Fibroblast of mammary gland (primary cell): Measurements from ENCODE around the gene SMO.

Experiments
- DNase-seq: peaks from one replicate; pipeline ENCODE4 v3.0.0-alpha.2; 2010; ENCODE audit warnings: low read depth
- H3K4me3 ChIP-seq: 2 replicates; pipeline ENCODE4 v1.5.1; 2011; ENCODE audit warnings: low read depth, mild to moderate bottlenecking, low read length, moderate library complexity; ENCODE audit not compliant: control insufficient read depth
- CTCF ChIP-seq: conservative IDR thresholded peaks from 2 replicates; pipeline ENCODE4 v1.5.1; 2011; ENCODE audit warnings: low read depth, low read length, inconsistent platforms; ENCODE audit not compliant: control insufficient read depth, insufficient read depth

SMO gene

DNA sequence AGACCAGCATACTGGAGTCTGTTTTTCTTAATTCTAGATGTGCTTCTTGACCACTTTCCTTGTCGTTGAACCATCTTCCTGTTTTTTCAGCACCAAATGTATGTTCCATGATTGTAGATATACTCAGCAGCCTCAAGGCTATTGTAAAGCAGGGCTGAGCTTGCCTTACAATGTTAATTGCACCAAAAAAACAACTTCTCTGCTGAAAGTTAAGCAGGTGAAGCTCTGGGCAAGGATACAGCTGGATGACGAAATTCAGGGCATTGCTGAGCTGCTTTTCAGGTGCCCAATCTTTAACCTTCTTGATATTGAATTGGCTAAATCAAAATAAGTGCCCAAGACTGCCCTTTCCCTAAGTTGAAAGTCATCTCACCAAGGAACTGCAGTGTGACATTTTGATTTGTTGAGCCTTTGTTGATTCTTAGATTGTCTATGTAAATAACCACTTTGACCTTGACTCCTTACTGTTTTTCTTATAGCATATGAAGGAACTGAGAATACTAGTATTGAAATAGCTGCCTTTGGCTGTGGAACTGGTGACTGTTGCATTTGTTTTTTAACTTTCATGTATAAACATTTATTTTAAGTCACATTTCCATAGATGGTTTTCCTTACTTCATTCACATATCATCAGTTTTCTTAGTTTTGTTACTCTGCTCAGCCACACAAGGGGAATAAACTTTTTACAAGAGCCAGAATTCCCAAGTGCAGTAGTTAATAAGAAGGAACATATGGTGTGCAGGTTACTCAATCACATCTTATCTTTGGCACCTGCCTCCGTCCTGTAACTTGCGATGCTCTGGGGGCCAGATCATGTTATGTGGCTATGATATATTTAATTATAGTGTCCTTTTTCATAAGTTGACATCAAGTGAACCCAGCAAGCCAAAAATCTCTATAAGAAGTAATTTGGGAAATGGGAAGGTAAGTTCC lies 39.5 kb downstream of the SMO start:
- no peak overlapping the region for H3K4me3 ChIP-seq
- no peak for DNase-seq
- no peak for TF ChIP-seq CTCF

DNA sequence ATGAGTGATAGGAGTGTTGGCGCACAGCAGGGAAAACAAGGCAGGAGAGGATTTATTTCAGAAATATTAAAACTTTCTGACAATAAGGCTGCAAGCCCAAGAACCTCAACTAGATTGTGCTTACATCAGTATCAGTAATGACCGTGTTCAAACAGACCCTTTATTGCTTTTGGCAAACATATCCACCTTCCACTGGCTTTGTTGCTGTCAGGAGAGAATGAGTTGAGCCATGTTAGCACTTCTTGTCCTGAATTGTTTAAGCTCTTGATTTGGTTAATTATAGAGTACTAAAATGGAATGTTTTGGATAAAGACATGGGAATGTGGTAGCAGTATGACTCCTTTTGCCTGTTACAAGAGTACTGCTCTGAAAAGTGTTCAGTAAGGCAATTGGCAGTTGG lies 40.2 kb downstream of the SMO start:
- no peak for TF ChIP-seq CTCF
- H3K4me3 ChIP-seq = no peak overlapping the region
- DNase-seq = no peak

DNA sequence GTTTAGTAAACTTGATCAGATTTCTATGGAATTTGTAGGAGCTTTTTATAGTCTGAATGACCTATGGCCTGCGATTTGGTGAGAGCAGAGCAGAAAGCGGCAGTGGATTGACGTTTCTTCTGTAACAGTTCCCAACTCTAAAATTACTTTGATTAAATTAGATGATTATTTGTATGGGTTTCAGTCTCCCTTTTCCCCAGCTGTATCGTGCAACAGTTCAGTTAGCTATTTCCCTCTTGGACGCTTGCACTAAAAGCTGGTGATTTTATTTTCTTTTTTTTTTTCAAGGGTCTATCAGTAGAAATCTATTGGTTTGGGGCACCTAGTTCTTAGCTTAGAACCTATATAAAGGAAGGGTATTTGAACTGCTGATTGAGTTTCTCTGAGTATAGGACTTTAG lies 43.2 kb downstream of the SMO start:
- DNase-seq = no peak
- no peak for TF ChIP-seq CTCF
- no peak overlapping the region for H3K4me3 ChIP-seq

GRCh38 chr7:129238546-129238945 lies 50.1 kb downstream of the SMO start:
- DNase-seq = no peak
- no peak overlapping the region for H3K4me3 ChIP-seq
- TF ChIP-seq CTCF = no peak

- peak; percentile 12 for DNase-seq
- H3K4me3 ChIP-seq = no peak overlapping the region
- no peak for TF ChIP-seq CTCF
These were observed 51.8 kb downstream of the SMO start for GRCh38 chr7:129240119-129240820.

DNA sequence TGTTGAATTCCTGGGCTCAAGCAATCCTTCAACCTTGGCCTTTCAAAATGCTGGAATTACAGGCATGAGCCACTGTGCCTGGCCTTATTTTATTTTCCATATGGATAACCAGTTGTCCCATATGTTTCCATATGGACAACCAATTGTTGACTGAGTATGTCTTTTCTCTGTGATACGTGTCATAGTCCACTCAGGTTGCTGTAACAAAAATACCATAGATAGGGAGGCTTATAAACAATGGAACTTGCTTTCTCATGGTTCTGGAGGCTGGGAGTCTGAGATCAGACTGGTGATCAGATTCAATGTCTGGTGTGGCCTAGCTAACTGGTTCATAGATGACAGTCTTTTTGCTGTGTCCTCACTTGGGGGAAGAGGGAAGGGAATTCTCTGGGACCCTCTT lies 55.8 kb downstream of the SMO start:
- no peak for TF ChIP-seq CTCF
- DNase-seq = no peak
- no peak overlapping the region for H3K4me3 ChIP-seq

GRCh38 chr7:129245533-129245932 lies 57.1 kb downstream of the SMO start:
- no peak for TF ChIP-seq CTCF
- DNase-seq = no peak
- no peak overlapping the region for H3K4me3 ChIP-seq
